Right hindlimb (tissue), 1 donor: ENCODE results near the gene NFYC.

Source experiments
- DNase-seq: peaks from one replicate; pipeline ENCODE4 v3.0.0-alpha.2; 2018

NFYC gene

DNA sequence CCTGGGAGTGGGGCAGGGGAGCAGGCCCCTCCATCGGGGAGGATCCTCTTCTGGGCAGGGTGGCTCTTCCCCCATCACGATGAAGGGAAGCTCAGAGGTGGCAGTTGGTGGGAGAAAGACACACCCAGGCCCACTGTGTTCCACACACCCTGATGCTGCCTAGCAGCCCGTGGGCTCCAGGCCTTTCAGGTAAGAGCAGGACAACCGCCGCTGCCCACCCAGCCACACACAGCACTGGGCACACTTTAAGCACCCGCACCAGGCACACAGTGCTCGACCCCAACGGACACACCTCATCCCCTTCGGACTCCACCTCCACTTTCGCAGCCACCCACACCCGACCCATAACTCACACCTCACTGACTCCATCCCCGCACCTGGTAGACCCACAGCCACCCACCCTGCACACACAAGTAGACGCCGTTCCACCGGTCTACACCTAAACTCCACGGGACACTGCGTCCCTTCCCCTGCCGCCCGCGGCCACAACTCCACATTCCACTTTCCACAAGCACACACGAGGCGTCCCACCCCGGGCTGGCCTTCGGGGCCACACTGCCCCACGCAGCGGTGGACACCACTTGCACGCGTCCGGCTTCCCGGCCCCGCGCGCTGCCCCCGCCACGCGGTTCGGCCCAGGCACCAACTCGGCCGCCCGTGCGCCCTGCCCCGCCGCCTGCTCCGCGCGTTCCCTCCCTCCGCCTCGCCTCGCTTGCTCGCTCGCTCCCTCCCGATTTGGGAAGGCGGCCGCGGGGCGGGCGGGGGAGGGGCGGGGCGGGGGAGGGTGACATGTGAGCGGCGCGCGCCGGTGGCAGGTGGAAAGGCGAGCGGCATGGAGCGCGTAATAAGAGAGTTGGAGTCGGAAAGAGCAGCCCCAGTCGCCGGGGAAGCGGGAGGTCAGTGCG lies 91.7 kb downstream of the NFYC start, which contains the start of gene KCNQ4:
KCNQ4 (plus strand) TSS at position 787 of the 905 bp plus-strand sequence. CDS start 307 bp downstream, outside the sequence.
- peak; percentile 79 for DNase-seq

DNA sequence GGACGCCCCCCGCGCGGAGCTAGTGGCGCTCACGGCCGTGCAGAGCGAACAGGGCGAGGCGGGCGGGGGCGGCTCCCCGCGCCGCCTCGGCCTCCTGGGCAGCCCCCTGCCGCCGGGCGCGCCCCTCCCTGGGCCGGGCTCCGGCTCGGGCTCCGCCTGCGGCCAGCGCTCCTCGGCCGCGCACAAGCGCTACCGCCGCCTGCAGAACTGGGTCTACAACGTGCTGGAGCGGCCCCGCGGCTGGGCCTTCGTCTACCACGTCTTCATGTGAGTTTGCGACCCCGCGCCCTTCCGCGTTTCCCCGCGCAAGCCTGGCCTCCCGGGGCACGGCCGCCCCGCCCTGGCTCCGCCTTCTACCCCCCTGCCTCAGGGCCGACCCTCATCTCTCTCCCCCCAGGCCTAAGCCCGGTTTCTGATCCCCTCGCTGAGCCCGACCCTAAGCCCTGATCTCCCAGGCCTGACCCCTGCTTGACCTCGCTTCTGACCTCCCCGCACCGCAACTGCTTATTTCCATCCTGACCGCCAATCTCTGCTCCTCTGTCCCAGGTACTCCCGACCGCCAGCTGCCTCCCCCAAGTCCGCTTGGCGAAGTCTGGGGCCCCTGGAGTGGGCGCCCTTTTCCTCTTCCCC lies 92.8 kb downstream of the NFYC start:
- no peak for DNase-seq

DNA sequence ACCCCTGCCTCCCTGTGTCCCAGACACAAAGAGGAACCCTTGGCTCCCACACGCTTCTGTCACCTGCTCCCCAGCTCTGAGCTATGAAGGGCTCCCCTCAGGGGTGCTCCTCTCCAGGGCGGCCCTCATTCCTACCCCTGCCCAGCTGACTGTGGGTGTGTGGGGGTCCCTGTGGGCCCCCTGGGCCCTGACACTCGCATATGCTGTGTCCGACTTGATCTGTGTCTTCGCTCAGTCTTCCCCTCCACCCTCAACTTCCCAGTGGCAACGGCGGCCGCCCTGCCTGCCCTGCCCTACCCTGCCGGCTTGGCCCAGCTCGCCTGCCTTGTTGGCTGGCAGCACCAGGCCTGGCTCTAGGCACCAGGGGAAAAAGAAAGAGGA lies 93.3 kb downstream of the NFYC start:
- no peak for DNase-seq

DNA sequence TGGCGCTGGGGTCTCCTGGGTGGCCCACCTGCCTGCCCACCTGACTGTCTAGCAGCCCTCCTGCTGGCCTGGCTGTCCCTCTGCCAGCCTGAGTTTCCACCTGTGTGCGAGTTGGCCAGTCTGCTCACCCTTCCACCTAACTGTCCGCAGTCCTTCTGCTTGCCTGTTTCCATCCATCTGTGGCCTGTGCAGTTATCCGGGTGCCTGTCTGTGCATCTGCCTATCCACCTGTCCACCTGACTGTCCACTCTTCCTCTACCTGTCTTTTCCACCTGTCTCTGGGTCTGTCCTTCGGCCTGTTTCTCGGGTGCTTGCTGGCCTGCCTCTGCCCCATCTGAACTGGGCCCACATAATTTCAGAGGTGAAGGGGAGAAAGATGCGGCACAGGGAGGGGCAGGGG lies 93.9 kb downstream of the NFYC start:
- DNase-seq: no peak

DNA sequence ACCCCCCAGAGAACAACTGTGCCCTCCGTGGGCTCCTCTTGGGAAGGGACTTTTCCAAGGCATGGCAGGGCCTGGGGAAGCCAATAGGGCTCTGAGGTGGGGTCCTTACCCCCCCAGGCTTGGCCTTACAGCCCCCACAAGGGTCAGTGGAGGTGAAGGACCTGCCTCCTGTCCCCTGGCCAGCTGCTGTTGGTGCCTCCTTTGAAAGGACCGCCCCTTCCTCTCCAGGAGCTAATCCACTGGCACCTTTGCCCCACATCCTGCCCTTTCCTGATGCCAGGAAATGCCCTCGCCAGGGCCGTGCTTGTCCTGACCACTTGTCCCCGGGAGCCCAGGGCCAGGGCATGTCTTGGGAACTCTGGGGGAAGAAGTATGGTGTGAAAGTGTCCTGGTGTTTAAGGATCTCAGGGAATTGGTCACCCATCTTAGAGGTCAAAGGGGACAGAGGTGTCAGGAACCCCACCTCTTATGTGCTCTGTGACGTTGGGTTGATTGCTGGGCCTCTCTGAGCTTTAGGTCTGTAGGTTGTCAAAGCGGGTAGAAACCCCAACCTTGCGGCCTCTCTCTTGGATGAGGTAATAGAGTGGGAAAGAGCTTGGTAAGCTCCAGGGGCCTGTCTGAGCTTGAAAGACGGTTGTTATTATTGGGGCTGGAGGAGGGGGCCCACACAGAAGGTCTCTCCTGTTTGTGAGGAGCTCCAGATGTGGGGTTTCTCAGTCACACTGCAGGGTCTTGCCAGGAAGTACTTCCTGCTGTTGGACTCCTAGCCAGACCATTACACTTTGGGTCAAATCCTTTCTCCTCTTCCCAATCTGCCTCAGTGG lies 94.9 kb downstream of the NFYC start:
- no peak for DNase-seq

DNA sequence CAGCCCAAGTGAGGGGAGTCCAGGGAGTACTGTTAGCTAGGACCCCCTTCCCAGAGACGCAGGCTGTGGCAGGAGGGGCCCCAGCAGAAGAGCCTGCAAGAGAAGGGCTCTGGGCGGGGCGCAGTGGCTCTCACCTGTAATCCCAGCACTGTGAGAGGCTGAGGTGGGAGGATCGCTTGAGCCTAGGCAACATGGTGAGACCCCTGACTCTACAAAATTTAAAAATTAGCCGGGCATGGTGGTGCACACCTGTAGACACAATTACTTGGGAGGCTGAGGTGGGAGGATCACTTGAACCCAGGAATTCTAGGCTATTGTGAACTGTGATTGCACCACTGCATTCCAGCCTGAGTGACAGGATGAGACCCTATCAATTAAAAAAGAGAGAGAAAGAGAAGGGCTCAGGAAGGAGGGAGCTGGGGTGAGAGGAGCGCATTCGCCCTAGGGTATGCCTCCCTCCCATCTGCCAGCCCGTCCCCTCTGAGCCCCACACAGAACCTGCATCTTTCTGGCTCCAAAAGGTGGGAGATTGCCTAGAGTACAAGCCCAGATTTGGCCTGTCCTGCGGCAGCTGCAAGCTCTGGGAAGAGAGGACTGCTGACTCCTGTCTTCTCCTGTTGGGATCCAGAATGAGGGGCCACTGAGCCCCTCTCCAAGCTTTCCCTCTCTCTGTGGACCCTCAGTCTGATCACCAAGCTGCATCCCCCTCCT lies 95.6 kb downstream of the NFYC start:
- no peak for DNase-seq

DNA sequence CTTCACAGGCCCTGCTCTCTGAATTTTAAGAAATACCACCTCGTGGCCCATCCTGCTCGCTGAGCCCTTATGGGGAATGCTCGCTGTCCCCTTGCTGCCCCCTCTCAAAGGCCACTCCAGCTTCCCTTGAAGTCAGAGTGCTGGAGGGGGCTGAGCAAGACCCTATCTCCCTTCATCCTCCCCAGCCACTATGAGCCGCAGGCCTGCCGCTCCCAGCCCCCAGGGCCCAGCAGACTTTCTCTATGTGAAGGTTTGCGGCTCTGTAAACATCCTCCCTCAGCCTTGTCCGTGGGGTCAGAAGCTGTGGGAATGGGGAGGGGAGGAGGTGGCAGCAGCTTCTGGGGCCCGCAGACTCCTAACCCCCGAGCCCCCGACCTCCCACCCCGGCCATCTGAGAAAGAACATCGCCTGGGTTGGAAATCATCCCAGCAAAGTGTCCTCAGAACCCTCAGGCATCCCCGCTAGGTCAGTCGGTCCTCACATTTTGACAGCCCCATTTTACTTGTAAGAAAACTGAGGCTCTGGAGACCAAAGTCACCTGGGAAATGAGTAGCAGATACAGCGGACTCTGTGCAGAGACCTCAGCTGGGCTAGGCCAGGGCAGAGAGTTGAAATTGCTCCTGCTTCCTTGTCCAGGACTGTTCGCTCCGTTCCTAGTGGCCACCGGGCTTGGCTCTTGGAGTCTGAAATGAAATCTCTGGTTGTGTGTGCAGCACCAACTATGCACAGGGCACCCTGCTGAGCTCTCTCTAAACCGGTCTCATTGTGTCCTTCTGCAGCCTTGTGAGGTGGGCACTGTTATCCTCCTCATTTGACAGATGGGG lies 96.4 kb downstream of the NFYC start:
- DNase-seq: no peak

DNA sequence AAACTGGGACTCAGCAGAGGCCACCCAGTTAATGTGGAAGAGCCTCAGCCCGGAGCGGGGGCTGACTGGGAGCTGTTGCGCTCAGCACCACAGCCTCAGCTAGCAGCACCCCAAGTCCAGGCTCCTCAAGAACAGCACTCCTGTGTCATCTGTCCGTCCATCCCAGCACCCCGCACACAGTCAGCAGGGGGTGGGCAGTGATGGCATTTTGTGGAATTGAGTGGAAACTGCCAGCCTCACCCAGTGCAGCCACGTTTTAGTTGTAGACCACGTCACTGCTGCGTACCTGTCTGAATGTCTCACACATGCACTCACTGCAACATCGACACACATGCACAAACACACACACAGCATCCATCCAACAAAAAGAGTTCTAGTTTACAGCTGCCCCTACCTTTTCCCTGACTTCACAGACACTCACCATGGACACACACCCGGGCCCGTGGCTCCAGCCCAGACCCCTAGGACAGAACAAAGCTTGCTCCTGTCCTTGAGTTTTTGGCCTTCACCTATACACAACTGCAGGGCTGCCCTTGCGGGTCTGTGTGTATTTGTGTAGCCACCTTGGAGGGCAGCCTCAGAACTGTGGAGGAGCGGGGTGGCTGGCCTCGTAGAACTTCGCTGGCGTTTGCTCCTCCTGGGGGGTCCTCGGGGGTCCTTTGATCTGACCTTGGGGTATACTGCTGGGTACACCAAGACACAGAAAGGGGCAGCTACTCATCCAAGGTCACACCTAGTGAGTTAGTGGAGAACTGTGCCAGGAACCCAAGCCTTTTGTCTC lies 97.2 kb downstream of the NFYC start:
- no peak for DNase-seq

DNA sequence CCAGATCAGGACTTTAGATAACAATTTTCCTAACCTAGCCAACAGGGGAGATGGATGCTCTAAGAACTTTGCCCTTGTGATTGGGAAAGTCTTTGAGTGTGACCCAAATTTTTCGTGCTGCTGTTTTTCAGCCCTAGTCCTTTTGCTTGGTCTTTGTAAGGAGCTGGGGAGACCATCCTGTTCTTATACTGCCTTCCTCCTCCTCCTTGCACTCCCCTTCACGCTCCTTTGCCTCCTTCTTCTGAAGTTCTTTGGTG lies 97.8 kb downstream of the NFYC start:
- DNase-seq: no peak

DNA sequence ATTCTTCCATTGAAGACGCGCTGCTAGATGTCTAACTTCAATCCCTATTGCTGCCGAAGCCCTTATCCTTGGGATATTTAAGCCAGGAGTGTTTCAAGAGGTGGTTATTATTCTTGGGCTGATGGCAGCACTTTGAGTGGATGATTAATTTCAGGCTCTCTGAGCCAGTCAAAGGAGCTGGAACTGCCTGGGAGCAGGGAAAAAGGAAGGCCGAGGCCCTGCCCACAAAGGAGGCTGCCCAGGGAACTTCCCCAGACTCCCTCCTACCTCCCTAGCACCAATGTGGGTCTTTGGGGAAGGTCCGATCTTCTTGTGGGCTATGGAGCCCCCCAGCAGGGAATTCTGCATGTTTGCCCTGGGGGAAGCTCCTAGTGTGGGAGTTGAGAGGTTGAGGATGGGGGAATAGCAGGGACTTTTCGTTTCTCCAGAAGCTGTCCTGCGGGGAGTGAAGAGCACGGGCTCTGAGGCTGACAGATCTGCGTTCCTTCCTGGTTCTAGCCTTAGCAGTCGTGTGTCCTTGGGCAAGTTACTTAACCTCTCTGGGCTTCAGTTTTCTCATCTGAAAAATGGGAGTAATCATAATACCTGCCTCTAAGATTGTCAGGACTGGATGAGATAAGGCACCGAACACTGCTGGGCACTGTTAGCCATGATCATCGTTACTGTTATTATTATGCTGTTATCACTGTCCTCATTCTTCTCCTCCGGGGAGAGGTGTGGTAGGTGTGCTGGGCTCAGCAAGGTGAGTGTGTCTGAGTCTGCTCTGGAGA lies 98.3 kb downstream of the NFYC start:
- no peak for DNase-seq

DNA sequence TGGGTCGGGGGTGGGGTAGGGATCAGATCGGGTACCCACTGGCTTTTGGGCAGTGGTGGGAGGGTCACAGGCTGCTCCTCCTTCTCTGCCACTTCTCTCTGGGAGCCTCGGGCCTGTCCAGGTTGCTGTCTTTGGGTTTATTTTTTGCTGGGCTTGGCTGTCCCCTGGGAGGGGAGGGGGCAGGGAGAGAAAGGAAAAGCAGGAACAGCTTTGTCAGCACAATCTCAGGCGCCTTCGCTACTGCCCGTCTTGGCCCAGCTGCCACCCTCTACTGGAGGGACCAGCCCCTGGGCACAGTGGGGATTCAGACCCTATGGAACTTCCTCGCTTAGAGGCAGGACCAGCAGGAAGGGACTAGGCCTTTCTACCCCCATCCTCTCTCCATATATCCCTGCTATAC lies 100.5 kb downstream of the NFYC start:
- DNase-seq: no peak

DNA sequence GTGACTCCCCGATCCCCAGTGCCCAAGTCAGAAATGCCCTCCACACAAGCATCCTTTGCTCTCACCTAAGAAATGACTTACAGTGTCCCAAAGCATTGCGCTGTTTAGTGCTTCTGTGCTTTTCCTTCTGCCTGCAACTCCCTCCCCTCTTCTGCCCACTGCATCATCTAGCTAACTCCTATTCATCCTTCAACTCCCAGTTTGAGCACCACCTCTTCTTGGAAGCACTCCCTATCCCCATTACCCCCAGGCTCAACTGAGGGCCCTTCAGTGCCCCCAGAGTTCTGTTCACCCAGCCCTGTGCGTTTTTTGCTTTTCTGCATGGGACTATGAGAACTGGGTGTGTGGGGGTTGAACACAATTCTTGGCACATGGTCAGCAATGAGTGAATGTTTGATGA lies 102.1 kb downstream of the NFYC start:
- no peak for DNase-seq

DNA sequence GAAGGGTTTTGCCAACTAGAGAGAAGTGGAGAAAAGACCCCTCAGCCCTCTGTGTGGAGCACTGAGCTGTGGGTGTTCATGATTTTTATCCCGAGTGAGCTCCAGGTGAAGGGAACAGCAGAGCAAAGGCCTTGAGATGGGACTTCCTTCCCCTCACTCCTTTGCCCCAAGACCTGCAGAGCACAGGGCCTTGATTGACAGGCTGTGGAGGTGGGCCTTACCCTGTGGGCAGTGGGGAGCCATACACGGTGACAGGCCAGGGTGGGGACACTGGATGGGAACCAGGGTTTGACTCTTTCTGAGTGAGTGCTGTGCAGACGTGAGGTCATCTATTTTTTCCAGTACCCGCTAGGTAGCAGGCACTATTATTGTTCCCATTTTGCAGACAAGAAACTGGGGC lies 102.5 kb downstream of the NFYC start:
- DNase-seq: no peak

DNA sequence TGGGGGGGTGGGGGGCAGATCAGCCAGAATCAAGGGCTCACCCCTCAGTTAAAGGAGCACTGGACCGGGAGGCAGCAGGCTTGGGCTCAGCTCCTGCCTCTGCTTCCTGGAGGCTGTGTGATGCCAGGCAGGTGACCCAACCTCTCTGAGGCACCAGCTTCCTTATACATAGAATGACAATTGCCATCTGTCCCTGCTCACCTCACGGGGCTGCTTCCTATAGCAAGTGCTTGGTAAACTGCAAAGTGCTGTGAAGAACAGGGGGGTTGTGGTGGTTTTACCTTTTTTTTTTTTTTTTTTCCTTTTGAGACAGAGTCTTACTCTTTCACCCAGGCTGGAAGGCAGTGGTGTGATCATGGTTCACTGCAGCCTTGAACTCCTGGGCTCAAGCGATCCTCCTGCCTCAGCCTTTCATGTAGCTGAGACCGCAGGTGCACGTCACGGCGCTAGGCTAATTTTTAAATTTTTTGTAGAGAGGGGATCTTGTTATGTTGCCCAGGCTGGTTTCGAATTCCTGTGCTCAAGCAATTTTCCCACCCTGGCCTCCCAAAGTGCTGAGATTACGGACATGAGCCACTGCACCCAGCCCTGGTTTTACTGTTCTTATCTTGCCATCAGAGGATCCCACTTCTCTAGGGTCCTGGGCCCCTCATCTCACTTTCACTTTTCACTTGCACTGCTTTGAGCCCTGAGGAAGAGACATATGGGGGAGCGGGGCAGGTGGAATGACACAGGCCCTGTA lies 103.6 kb downstream of the NFYC start:
- no peak for DNase-seq

DNA sequence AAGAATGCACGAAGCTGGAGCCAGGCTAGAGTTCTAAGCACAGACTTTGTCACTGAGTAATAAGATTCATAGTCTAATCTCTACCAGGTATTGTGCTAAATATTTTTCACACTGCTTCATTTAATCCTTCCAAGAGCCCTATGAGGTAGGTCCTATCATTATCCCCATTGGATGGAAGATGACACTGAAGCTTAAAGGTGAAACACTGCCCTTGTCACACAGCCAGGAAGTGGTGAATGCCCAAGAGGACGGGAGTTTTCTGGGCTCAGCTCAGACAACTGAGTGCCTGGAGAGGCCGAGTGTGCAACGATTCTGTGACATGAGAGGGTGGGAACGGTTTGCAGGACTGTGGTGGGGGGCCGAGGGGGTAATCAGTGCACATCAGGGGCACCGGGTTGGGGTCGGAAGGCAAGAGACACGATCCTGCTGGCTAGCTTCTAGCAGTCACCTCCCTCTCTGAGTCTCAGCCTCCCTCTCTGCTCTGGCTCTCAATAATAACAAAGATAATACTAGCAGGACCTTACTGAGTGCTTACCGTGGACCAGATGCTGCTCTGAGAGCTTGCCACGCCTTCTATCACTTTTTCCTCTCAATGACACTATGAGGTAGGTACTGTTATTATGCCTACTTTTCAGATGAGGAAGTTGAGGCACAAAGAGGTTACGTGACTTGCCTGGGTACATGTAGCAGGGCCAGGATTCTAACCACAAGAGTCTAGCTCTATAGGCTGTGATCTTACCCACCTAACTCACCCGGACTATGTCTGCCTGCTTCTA lies 104.5 kb downstream of the NFYC start:
- DNase-seq: no peak

DNA sequence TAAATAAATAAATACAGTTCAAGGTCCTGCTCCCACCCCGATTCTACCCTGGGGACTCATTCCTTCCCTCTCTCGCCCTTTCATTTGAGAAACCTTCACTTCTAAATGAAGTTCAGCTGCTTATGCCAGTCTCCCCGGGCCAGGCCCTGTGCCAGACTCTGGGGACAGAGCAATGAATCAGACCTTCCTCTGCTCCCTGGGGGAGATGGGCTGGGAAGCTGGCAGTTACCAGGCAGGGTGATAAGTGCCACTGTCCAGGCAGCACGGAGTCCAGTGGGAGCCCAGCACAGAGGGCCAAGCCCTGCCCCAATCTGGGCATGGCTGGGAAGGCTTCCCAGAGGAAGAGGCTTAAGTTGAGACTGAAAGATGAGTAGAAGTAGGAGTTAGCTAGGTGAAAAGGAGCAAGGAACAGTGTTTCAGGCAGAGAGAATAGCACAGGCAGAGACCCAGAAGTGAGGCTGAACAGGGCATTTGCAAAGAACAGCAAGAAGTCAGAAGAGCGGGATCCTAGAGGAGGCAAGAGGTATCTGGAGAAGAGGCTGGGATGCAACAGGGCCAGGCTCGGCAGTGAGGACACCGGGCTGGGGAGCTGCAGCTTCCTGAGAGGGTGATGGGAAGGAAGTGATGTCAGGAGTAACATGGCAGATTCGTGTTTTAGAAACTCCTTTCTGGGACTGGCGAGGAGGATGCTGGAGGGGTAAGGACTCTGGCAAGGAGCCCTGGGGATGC lies 105.6 kb downstream of the NFYC start:
- no peak for DNase-seq

DNA sequence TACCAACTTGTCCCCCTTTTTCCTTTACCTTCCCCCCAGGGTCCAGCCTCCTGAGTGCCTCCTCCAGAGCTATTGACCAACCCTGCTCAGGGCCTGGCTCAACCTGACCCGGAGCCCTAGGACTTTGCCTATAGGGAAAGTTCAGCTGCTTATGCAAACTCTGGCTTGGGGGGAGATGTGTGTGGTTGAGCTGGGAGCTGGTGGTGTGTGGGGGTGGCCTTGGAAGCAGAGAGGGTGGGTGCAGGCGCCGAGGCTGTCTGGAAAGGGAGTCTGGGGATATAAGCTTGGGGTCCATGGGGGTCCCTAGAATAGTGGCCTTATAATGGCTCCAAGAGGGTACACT lies 106.1 kb downstream of the NFYC start:
- no peak for DNase-seq
